Hepatocyte (in vitro differentiated cells): ENCODE data around the gene CEBPG. TPM values are rescaled to one million over a fixed set of nuclear protein-coding genes. Genes with fewer than 3 reads are reported as not detected.

Source experiments
- DNase-seq: peaks from one replicate; pipeline ENCODE4 v3.0.0-alpha.2; 2016; ENCODE audit warnings: low spot score
- H2AFZ ChIP-seq: fragments of 200-600 bp; sonication (generic); 2 replicates; pipeline ENCODE4 v1.6.0; 2016; ENCODE audit warnings: antibody characterized with exemption, mild to moderate bottlenecking
- H3K27ac ChIP-seq: fragments of 200-600 bp; sonication (generic); 2 replicates; pipeline ENCODE4 v1.5.1; 2016; ENCODE audit warnings: mild to moderate bottlenecking
- H3K27me3 ChIP-seq: fragments of 200-600 bp; sonication (generic); 2 replicates; pipeline ENCODE4 v1.6.1; 2016
- H3K36me3 ChIP-seq: fragments of 200-600 bp; sonication (generic); replicated peaks from 2 replicates; pipeline ENCODE4 v1.5.1; 2016; ENCODE audit warnings: low read depth; ENCODE audit not compliant: insufficient read depth
- H3K4me1 ChIP-seq: fragments of 200-600 bp; sonication (generic); 2 replicates; pipeline ENCODE4 v1.5.1; 2016; ENCODE audit warnings: mild to moderate bottlenecking, moderate library complexity; ENCODE audit not compliant: insufficient read depth
- H3K4me2 ChIP-seq: fragments of 200-600 bp; sonication (generic); 2 replicates; pipeline ENCODE4 v1.6.0; 2016
- H3K4me3 ChIP-seq: fragments of 200-600 bp; sonication (generic); 2 replicates; pipeline ENCODE4 v1.5.1; 2016; ENCODE audit warnings: mild to moderate bottlenecking
- H3K79me2 ChIP-seq: fragments of 200-600 bp; sonication (generic); 2 replicates; pipeline ENCODE4 v1.6.0; 2017; ENCODE audit warnings: mild to moderate bottlenecking
- H3K9me2 ChIP-seq: fragments of 200-600 bp; sonication (generic); replicated peaks from 2 replicates; pipeline ENCODE4 v1.6.0; 2017; ENCODE audit warnings: mild to moderate bottlenecking; ENCODE audit not compliant: insufficient read depth
- H3K9me3 ChIP-seq: fragments of 200-600 bp; sonication (generic); 2 replicates; pipeline ENCODE4 v1.5.1; 2016; ENCODE audit warnings: low read depth, mild to moderate bottlenecking
- H4K20me1 ChIP-seq: fragments of 200-600 bp; sonication (generic); 2 replicates; pipeline ENCODE4 v1.6.0; 2016; ENCODE audit warnings: mild to moderate bottlenecking; ENCODE audit not compliant: insufficient read depth, poor library complexity, severe bottlenecking
- CTCF ChIP-seq: fragments of 200-600 bp; sonication (generic); IDR thresholded peaks from 2 replicates; pipeline ENCODE4 v1.5.1; 2016; ENCODE audit warnings: antibody characterized with exemption, mild to moderate bottlenecking; ENCODE audit not compliant: poor library complexity
- EZH2 ChIP-seq: fragments of 200-600 bp; sonication (generic); IDR thresholded peaks from 2 replicates; pipeline ENCODE4 v1.6.1; 2016; ENCODE audit warnings: antibody characterized with exemption, mild to moderate bottlenecking, borderline replicate concordance
- EZH2phosphoT487 ChIP-seq: fragments of 200-600 bp; sonication (generic); IDR thresholded peaks from one replicate; pipeline ENCODE4 v1.6.1; 2018; ENCODE audit warnings: antibody characterized with exemption, mild to moderate bottlenecking, low read depth, moderate library complexity; ENCODE audit not compliant: unreplicated experiment, severe bottlenecking
- WGBS: methylation state at CpG from one replicate; pipeline ENCODE4 v1.1.6; 2016; ENCODE audit warnings: low lambda C conversion rate; ENCODE audit errors: missing lambda C conversion rate; 5-methylcytosine and 5-hydroxymethylcytosine counted together
- polyA plus RNA-seq: library from polyadenylated mRNA; unstranded; fragments of >200 nt; fragmentation: Nextera tagmentation; extraction: Ambion mirVana; gene quantifications from 2 replicates; pipeline ENCODE4 v1.2.1, GENCODE V29; 2016
- total RNA-seq: library from RNA; depleted of rRNA; stranded (reverse); fragments of >200 nt; gene quantifications from 2 replicates; pipeline ENCODE4 v1.2.3, GENCODE V29; 2014

CEBPG gene
- total and polyA plus RNA-seq, 2 experiments from 2014 or later: 33.1 to 69.5 TPM

- no peaks in the 10 kb centered on the region for H3K27me3 ChIP-seq
- H3K79me2 ChIP-seq: no peaks in the 10 kb centered on the region
- no peak for DNase-seq
- WGBS: 75% methylated on average over 8 of the region's 8 CpGs
- H3K9me3 ChIP-seq: no peaks in the 10 kb centered on the region
- H4K20me1 ChIP-seq: no peaks in the 10 kb centered on the region
- no peaks in the 10 kb centered on the region for H3K36me3 ChIP-seq
- no peak overlapping the region for H3K4me2 ChIP-seq
- H3K4me1 ChIP-seq: peaks cover 8% of the 10 kb centered on the region
- H2AFZ ChIP-seq: no peak overlapping the region
- no peak overlapping the region for H3K4me3 ChIP-seq
- TF ChIP-seq EZH2: no peak
- TF ChIP-seq EZH2phosphoT487: no peak
- no peak for TF ChIP-seq CTCF
- H3K27ac ChIP-seq: no peak overlapping the region
- no peaks in the 10 kb centered on the region for H3K9me2 ChIP-seq
Measured at GRCh38 chr19:33329060-33329459, 44.4 kb upstream of the CEBPG start.

GRCh38 chr19:33329736-33330135 lies 43.8 kb upstream of the CEBPG start:
- no peak for DNase-seq
- no peak for TF ChIP-seq EZH2
- no peak for TF ChIP-seq EZH2phosphoT487
- TF ChIP-seq CTCF: no peak
- Histone ChIP-seq H3K27ac (no peak overlapping the region), H3K79me2 (no peaks in the 10 kb centered on the region), H4K20me1 (no peaks in the 10 kb centered on the region), H3K9me2 (no peaks in the 10 kb centered on the region), H2AFZ (no peak overlapping the region), H3K36me3 (no peaks in the 10 kb centered on the region), H3K9me3 (no peaks in the 10 kb centered on the region), H3K27me3 (no peaks in the 10 kb centered on the region), H3K4me1 (peaks cover 8% of the 10 kb centered on the region), H3K4me2 (no peak overlapping the region), H3K4me3 (no peak overlapping the region)
- 83% methylated on average over 4 of the region's 4 CpGs for WGBS

DNA sequence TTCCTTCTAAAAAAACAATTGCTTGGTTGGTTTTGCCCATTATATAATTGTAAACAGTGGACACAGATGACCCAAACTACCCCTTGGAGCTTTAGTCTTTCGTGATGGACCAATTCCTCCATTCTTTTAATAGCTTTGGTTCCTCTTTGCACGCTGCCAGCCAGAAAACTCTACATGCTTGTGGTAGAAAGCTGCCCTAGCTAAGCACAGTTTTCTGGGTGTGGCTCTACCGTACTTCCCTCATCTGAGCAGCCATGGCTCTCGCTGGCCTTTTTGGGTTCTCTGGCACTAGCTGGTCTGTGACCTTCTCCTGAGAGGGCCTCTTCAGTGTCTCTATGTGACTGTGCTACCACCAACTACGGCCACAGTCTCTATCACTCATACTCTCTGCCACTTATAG lies 41.3 kb upstream of the CEBPG start:
- Histone ChIP-seq H3K4me1 (peaks cover 12% of the 10 kb centered on the region), H3K9me3 (no peaks in the 10 kb centered on the region), H3K27ac (no peak overlapping the region), H3K27me3 (no peaks in the 10 kb centered on the region), H3K79me2 (no peaks in the 10 kb centered on the region), H3K9me2 (no peaks in the 10 kb centered on the region), H3K36me3 (no peaks in the 10 kb centered on the region), H3K4me2 (no peak overlapping the region), H4K20me1 (no peaks in the 10 kb centered on the region), H2AFZ (no peak overlapping the region), H3K4me3 (no peak overlapping the region)
- TF ChIP-seq EZH2phosphoT487 (no peak), CTCF (no peak), EZH2 (no peak)
- WGBS: 95% methylated on average over 5 of the region's 5 CpGs
- no peak for DNase-seq

- WGBS: 91% methylated on average over 4 of the region's 4 CpGs
- H3K79me2 ChIP-seq: no peaks in the 10 kb centered on the region
Measured at GRCh38 chr19:33333151-33333550, 40.4 kb upstream of the CEBPG start.

More at GRCh38 chr19:33333151-33333550, 40.4 kb upstream of the CEBPG start:
- TF ChIP-seq CTCF (no peak), EZH2phosphoT487 (no peak), EZH2 (no peak)
- H3K4me3 ChIP-seq: no peak overlapping the region
- H3K4me2 ChIP-seq: no peak overlapping the region
- H2AFZ ChIP-seq: no peak overlapping the region
- H3K4me1 ChIP-seq: peaks cover 12% of the 10 kb centered on the region
- no peaks in the 10 kb centered on the region for H3K36me3 ChIP-seq
- H3K9me3 ChIP-seq: no peaks in the 10 kb centered on the region
- DNase-seq: no peak
- H3K9me2 ChIP-seq: no peaks in the 10 kb centered on the region
- no peaks in the 10 kb centered on the region for H3K27me3 ChIP-seq
- H4K20me1 ChIP-seq: no peaks in the 10 kb centered on the region
- H3K27ac ChIP-seq: no peak overlapping the region
